ENCODE measurements around the gene RAD21L1. TPM values are rescaled to one million over a fixed set of nuclear protein-coding genes. Genes with fewer than 3 reads are reported as not detected.

The RAD21L1 gene
- total and polyA plus RNA-seq, 2 of the 8 experiments (the other 6 are each of a cell fraction or from before 2014, with no cell fraction given) = 0.06 to 0.26 TPM

GRCh38 chr20:1252416-1252815 is 26.6 kb downstream of the RAD21L1 start:
- no peaks in the 10 kb centered on the region for H4K20me1 ChIP-seq (replicated peaks in 1 of 2; ENCODE audit: control insufficient read depth in 1 of 2, insufficient read depth in 2 of 2, low read length in 2 of 2)
- no peak overlapping the region for H3K14ac ChIP-seq (ENCODE audit: insufficient read length)
- H2BK120ac ChIP-seq (replicated peaks; ENCODE audit: low read depth, low read length) = no peak overlapping the region
- H2BK5ac ChIP-seq (ENCODE audit: low read depth, low read length) = no peak overlapping the region
- TF ChIP-seq HDAC6 (IDR thresholded peaks at IDR 0.05; ENCODE audit: low read depth, low read length) = no peak
- no peak for TF ChIP-seq CHD2 (IDR thresholded peaks at IDR 0.05; ENCODE audit: low read length)
- no peak for TF ChIP-seq SAP30 (IDR thresholded peaks at IDR 0.05; ENCODE audit: insufficient read depth, insufficient replicate concordance, low read length)
- no peak for TF ChIP-seq CTBP2 (IDR thresholded peaks at IDR 0.05; ENCODE audit: borderline replicate concordance, insufficient read depth, insufficient read length, low read length)
- TF ChIP-seq CEBPB (IDR thresholded peaks at IDR 0.05; ENCODE audit: low read depth, low read length) = no peak
- no peak for TF ChIP-seq KDM4A (IDR thresholded peaks at IDR 0.05; ENCODE audit: low read depth, low read length, severe bottlenecking)
- no peak overlapping the region for H2AFZ ChIP-seq (ENCODE audit: low read length)
- H3K9me3 ChIP-seq (ENCODE audit: insufficient read depth in 2 of 2, low read depth in 1 of 2, low read length in 1 of 2) = peaks cover 0 to 2% of the 10 kb centered on the region in 2 experiments; a peak in 1 of 4 replicates
- no peak overlapping the region for H4K8ac ChIP-seq (ENCODE audit: extremely low read depth, insufficient read depth, low read length)
- no peak overlapping the region for H2AK5ac ChIP-seq (ENCODE audit: low read depth, low read length)
- no peak overlapping the region for H2BK15ac ChIP-seq (ENCODE audit: low read length)
- no peaks in the 10 kb centered on the region for H3K79me1 ChIP-seq (ENCODE audit: low read depth, low read length)
- FAIRE-seq (no peak), DNase-seq (ENCODE audit: low read depth in 1 of 2, low spot score in 2 of 2) (no peak)
- no peaks in the 10 kb centered on the region; a peak in 1 of 8 replicates for H3K36me3 ChIP-seq (ENCODE audit: control insufficient read depth in 2 of 4, insufficient read depth in 4 of 4, low read length in 3 of 4)
- H3K4me2 ChIP-seq (ENCODE audit: insufficient read depth in 1 of 2, low read depth in 2 of 2, low read length in 2 of 2) = no peak overlapping the region
- ChIA-PET POLR2A (ENCODE audit: partially characterized antibody) (no interaction called here), CTCF (ENCODE audit: partially characterized antibody) (interaction anchor here (1.6 kb wide), 1 partner anchor 10 kb away, joined by 4 read pairs; no protein-coding TSS in a partner anchor)
- no peak overlapping the region for H4K91ac ChIP-seq (replicated peaks; ENCODE audit: insufficient read length, low read length)
- no peak overlapping the region for H3K27ac ChIP-seq (ENCODE audit: low read depth, low read length)
- no peak overlapping the region for H3K4ac ChIP-seq (replicated peaks; ENCODE audit: insufficient read length, low read depth, low read length)
- H3K18ac ChIP-seq (ENCODE audit: extremely low read depth, low read length) = no peak overlapping the region
- no peak overlapping the region for H3K4me3 ChIP-seq (ENCODE audit: extremely low read depth in 1 of 4, insufficient read depth in 2 of 4, low read depth in 3 of 4, low read length in 4 of 4)
- H3K79me2 ChIP-seq (ENCODE audit: control insufficient read depth in 1 of 2, insufficient read depth in 2 of 2, low read length in 2 of 2) = no peaks in the 10 kb centered on the region
- H4K5ac ChIP-seq (ENCODE audit: insufficient read length, low read depth, low read length) = no peak overlapping the region
- H3K56ac ChIP-seq (replicated peaks; ENCODE audit: insufficient read length, low read depth, low read length) = no peak overlapping the region
- no peaks in the 10 kb centered on the region for H3K23me2 ChIP-seq (ENCODE audit: low read depth, low read length)
- no peak overlapping the region for H2BK20ac ChIP-seq (ENCODE audit: low read length)
- no peak overlapping the region for H3K9ac ChIP-seq (replicated peaks in 1 of 4; ENCODE audit: extremely low read depth in 1 of 4, low read depth in 3 of 4, low read length in 3 of 4)
- H2BK12ac ChIP-seq (ENCODE audit: low read depth, low read length) = no peak overlapping the region
- no peaks in the 10 kb centered on the region for H3K4me1 ChIP-seq (replicated peaks in 1 of 4; ENCODE audit: control insufficient read depth in 3 of 4, insufficient read depth in 4 of 4, low read length in 3 of 4)
- no peaks in the 10 kb centered on the region for H3K27me3 ChIP-seq (replicated peaks in 1 of 4; ENCODE audit: control insufficient read depth in 3 of 4, extremely low read depth in 1 of 4, insufficient read depth in 3 of 4, low read length in 3 of 4)
- WGBS, 2 experiments (ENCODE audit: extremely low coverage in 1 of 2, insufficient coverage in 1 of 2, insufficient read length in 1 of 2, insufficient replicate concordance in 2 of 2, low coverage in 1 of 2, low lambda C conversion rate in 2 of 2, missing lambda C conversion rate in 1 of 2) = 91% methylated on average over 3 of the region's 3 CpGs; no CpG with 5 or more reads in 1 of the 2 experiments
- no peak overlapping the region for H3K23ac ChIP-seq (ENCODE audit: insufficient read length)

All from H1 (cell line).